ENCODE measurements around the gene FGFR1OP2.

FGFR1OP2 gene

DNA sequence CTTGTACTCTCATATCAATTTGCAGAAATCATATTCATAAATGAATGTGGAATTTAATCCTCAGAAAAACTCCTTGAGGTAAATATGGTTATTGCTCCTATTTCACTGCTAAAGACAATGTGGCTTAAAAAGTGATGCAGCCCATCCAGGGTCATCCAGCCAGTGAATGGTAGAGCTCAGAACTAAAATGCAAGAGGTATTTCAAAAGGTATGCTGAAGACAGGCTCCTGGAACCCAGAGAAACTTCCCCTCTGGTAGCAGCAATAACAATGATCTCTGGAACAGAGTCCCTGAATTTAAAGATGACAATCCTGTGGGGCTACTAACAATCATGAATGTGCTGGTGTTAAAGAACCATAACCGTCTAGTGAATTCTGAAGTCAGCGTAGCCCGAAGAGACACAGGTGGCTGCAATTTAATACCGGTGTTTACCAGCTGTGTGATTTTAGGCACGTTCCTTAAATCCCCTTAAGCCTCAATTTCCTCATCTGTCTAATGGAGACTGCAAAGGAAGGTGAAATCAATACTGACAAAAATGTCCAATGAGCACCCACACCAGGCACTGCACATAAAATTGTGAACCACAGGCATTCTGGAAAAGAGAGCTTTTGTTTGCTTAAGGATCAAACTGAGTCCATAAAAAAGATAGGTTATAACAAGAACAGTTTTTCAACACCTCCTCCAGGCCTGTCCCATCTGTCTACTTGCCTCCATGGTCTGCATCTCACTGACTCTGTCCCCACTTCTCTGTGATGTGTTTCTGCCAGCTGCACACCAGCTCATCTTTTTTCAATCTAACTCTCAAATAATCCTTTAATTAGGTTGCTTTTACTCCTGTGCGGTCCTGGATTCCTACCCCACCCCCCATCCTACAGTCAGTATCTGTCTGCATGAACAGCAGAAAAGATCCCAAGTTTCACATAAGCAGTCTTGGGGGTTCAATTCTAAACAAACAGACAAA lies 65.4 kb downstream of the FGFR1OP2 start:
- DNase-seq (ENCODE audit: low read depth), result no peak

GRCh38 chr12:27005495-27005894 lies 67.2 kb downstream of the FGFR1OP2 start:
- DNase-seq (ENCODE audit: low read depth), result no peak

DNA sequence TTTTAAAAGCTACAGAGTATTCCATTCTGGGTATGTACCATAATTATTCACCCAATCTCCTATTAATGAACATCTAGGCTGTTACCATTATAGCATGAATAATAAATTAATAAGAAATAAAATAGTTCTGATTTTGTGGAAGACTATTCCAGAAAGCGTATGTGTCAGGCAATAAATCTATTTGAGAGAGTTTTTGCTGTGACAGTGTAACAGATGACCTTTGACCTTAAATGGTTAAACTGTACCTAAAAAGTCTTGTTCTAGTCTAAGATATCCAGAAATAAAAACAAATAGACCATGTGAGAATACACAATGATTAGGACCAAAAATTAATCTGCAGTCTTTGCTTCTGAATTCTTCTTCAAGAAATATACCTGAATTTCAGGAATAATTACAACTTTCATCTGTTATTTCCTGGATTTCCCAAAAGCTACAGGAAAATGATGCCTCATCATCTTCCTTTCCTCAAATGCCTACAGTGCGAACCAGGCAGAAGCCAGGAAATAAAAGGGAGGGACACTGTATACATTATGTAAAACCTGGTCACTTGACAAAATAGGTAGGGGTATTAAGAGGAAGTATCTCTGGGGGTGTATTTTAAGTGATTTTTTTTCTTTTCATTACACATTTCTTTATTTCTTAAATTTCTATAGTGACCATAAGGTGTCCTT lies 68.7 kb downstream of the FGFR1OP2 start:
- no peak for DNase-seq (ENCODE audit: low read depth)

DNA sequence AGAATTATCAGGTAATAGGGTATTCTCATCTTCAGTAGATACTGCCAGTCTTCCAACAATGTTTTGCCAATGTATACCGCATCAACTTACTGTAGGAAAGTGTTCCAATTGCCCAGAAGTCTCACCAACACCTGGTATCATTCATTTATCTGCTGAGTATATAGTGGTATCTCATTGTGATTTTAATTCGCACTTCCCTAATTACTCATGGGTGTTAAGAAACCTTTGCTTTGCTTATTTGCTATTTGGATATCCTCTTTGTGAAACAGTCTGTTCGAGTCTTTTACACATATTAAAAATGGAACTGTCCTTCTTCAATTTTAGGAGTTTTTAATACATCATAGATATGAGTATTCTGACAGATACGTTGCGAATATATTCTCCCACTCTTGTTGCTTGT lies 69.8 kb downstream of the FGFR1OP2 start:
- DNase-seq (ENCODE audit: low read depth), result no peak

GRCh38 chr12:27009881-27010301 lies 71.6 kb downstream of the FGFR1OP2 start:
- no peak for DNase-seq (ENCODE audit: low read depth)

GRCh38 chr12:27012239-27012981 lies 74.1 kb downstream of the FGFR1OP2 start:
- no peak for DNase-seq (ENCODE audit: low read depth)

DNA sequence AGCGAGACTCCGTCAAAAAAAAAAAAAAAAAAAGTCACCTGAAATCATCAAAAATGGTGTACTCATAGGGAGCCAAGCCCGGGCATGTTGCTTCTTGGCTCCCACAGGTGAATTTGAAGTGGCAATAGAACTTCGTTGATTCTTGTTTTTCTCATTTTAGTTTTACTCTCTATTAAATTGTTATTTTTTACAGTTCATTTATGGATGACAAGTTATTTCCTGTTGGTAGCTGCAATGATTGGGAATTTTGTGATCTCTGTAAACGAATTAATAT lies 74.6 kb downstream of the FGFR1OP2 start:
- no peak for DNase-seq (ENCODE audit: low read depth)

DNA sequence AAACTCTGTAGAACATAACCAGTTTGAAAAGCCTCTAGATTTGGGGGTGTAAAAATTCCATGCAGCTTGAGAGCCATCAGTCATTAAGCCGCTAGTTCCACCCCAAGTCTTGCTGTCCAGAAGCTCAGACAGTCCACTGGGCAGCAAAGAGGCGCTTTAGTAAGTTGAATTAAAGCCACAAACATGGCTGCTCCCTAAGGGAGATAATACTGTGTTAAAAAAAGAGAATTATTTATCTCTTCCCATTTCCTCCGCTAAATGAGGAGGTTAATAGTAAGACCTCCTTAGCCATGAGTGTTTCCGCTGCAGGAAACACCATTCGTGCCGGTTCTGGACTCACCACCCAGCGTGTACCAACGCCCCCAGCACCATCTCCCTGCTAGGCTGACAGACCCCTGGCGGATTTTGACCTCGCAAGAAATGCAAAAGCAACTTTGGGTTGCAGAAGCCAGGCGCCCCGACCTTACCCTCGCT lies 75.4 kb downstream of the FGFR1OP2 start:
- DNase-seq (ENCODE audit: low read depth), result no peak

DNA sequence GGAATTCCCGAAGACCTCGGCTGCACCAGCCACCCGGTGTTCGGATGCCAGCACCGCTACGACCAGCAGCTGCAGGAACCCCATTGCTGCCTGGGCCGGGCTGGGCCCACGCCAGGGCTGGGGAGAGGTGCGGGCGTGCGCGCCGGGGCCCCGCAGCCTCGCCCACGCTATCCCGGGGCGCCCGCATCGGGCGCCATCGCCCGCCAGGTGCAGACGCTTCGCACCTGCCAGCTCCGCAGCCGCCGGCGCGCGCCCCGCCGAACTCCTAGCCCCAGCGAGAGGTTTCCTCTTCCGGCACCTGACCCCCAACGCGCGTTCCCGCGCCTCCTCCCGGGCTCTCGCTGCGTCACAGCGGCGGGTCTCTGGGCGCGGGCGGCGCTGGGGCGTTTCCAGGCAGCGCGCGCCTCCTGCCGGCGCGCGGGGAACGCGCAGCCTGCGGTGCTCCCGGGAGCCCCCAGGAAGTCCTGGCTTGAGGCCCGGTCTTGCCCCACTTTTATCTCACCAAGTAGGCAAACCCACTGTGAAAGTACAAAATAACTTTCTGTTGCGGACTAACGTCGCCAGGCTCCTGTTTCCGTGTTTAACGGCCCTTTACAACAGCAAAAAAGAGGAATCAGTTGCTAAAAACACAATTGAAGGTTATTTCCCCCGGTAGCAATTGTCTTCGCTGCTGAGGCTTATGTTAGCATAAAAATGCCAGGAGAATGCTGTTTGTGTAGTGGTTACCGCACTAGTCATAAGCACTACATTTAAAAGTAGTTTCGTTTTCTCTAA lies 76.0 kb downstream of the FGFR1OP2 start, which contains the start of gene TM7SF3:
TSS of gene TM7SF3 (minus strand) at position 300 of the 774 bp plus-strand sequence. CDS start at position 84, 216 bp downstream.
- DNase-seq (ENCODE audit: low read depth), result peak; percentile 91

GRCh38 chr12:27014859-27015729 lies 76.8 kb downstream of the FGFR1OP2 start:
- DNase-seq (ENCODE audit: low read depth), result no peak

DNA sequence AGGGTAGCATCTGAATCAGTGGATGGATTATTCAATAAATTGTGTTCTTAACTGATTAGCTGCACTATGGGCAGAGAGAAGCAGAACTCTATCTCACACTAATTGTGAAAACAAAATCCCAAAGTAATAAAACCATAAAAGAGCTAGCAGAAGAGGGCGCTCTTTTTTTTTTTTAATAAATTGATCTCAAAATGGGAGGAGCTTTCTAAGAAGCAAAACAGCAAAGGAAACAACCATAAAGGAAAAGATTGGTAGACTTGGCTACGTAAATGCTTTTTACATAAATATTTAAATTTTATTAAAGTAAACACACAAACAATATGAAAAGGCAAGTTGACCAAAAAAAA lies 77.4 kb downstream of the FGFR1OP2 start:
- DNase-seq (ENCODE audit: low read depth), result no peak

Measured in stimulated activated CD8-positive, alpha-beta memory T cell treated with anti-CD3 and anti-CD28 coated beads, Interleukin-4, amount 100 ng/mL, for 24 hours (primary cell).